GM12875 (cell line): Measurements from ENCODE around the gene TMEM101.
"Not testable (repeated sequence)": the region's sequence is repeated elsewhere in the genome, so short reads cannot be mapped to it uniquely, and the experiment has no call there.

Source experiments
- H3K4me3 ChIP-seq: one replicate; pipeline ENCODE4 v1.5.1; 2011; ENCODE audit warnings: low read depth, low read length, control low read depth
- TF ChIP-seq, protein P1 (sequence below): IDR thresholded peaks from 2 replicates; pipeline ENCODE4 v1.5.1; 2011; ENCODE audit warnings: low read depth, mild to moderate bottlenecking, control low read depth, inconsistent platforms, low read length, moderate library complexity, borderline replicate concordance; ENCODE audit not compliant: insufficient read depth

TMEM101 gene

GRCh38 chr17:44049294-44050060, 34.7 kb upstream of the TMEM101 start:
- H3K4me3 ChIP-seq: no peak overlapping the region
- TF ChIP-seq, protein P1, sequence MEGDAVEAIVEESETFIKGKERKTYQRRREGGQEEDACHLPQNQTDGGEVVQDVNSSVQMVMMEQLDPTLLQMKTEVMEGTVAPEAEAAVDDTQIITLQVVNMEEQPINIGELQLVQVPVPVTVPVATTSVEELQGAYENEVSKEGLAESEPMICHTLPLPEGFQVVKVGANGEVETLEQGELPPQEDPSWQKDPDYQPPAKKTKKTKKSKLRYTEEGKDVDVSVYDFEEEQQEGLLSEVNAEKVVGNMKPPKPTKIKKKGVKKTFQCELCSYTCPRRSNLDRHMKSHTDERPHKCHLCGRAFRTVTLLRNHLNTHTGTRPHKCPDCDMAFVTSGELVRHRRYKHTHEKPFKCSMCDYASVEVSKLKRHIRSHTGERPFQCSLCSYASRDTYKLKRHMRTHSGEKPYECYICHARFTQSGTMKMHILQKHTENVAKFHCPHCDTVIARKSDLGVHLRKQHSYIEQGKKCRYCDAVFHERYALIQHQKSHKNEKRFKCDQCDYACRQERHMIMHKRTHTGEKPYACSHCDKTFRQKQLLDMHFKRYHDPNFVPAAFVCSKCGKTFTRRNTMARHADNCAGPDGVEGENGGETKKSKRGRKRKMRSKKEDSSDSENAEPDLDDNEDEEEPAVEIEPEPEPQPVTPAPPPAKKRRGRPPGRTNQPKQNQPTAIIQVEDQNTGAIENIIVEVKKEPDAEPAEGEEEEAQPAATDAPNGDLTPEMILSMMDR: no peak

DNA sequence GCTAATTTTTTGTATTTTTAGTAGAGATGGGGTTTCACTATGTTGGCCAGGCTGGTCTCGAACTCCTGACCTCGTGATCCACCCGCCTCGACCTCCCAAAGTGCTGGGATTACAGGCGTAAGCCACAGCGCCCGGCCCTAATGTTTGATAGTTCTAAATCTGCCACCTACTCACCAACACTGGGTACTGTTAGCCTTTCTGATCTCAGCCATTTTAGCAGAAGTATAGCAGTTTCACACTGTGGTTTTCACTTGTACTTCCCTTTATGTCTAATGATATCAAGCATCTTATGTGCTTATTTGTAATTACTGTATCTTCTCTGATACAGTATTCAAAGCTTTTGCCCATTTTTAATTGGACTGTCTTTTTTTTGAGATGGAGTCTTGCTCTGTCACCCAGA, 32.1 kb upstream of the TMEM101 start:
- not testable (repeated sequence) for H3K4me3 ChIP-seq

- TF ChIP-seq, protein P1: no peak
- H3K4me3 ChIP-seq: no peak overlapping the region
These were observed 30.7 kb upstream of the TMEM101 start for GRCh38 chr17:44045486-44045885.

GRCh38 chr17:44044071-44044470, 29.3 kb upstream of the TMEM101 start:
- TF ChIP-seq, protein P1: no peak
- H3K4me3 ChIP-seq: no peak overlapping the region

DNA sequence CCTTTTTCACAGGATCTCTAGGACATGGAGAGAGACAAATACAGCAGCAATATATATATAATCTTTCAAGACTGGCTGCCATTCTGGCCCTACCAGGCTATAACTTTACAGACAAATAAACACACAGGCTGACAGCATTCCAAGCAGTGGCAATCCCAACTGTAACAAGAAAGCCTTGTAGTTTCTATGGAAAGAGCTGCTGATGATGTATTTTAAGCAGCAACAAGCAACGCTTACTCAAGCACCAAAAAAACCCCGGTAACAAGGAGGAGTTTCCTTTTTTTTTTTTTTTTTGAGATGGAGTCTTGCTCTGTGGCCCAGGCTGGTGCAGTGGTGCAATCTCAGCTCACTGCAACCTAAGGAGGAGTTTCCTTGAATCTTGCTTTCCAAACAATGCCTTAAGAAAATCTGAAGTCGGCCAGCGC, 28.5 kb upstream of the TMEM101 start:
- TF ChIP-seq, protein P1: no peak
- no peak overlapping the region for H3K4me3 ChIP-seq

- H3K4me3 ChIP-seq: no peak overlapping the region
- TF ChIP-seq, protein P1: no peak
These were observed 25.3 kb upstream of the TMEM101 start for GRCh38 chr17:44039829-44040635.

DNA sequence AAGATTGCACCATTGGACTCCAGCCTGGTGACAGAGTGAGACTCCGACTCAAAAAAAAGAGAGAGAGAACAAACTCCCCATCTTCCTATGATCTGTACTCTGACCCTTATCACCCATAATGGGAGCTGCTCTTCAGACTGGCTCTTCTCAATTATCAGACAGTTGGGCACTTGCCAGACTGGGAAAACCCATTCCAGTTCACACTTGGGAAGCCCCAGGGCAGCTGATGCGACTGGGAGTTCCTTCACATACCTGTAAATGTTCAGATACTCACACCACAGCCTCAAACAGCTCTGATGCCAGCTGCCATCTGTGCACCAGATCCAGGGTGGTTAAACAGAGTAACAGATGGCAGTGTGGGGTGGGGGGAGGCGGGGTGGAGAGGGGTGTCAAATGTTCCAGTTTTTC, 23.8 kb upstream of the TMEM101 start:
- TF ChIP-seq, protein P1: no peak
- H3K4me3 ChIP-seq: no peak overlapping the region
